A673 (cell line): Measurements from ENCODE around the gene DDR2.

Experiments
- EZH2 ChIP-seq: fragments of 200-600 bp; sonication (generic); IDR thresholded peaks from 2 replicates; pipeline ENCODE4 v1.6.1; 2017; ENCODE audit warnings: borderline replicate concordance, low read depth, mild to moderate bottlenecking, mixed read lengths, antibody characterized with exemption, low read length; ENCODE audit not compliant: poor library complexity, severe bottlenecking
- TF ChIP-seq, protein P1 (sequence below): fragments of 300-800, 200-600 bp; sonication (generic); conservative IDR thresholded peaks from 2 replicates; pipeline ENCODE4 v1.5.1; 2017; ENCODE audit warnings: low read depth, mild to moderate bottlenecking, antibody characterized with exemption, low read length, moderate library complexity, mixed read lengths

GRCh38 chr1:162621256-162621655 lies 11.0 kb upstream of the DDR2 start:
- TF ChIP-seq, protein P1, sequence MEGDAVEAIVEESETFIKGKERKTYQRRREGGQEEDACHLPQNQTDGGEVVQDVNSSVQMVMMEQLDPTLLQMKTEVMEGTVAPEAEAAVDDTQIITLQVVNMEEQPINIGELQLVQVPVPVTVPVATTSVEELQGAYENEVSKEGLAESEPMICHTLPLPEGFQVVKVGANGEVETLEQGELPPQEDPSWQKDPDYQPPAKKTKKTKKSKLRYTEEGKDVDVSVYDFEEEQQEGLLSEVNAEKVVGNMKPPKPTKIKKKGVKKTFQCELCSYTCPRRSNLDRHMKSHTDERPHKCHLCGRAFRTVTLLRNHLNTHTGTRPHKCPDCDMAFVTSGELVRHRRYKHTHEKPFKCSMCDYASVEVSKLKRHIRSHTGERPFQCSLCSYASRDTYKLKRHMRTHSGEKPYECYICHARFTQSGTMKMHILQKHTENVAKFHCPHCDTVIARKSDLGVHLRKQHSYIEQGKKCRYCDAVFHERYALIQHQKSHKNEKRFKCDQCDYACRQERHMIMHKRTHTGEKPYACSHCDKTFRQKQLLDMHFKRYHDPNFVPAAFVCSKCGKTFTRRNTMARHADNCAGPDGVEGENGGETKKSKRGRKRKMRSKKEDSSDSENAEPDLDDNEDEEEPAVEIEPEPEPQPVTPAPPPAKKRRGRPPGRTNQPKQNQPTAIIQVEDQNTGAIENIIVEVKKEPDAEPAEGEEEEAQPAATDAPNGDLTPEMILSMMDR, result no peak
- no peak for TF ChIP-seq EZH2
